AG04449 (cell line): ENCODE results near the gene UPK1A.
A peak's percentile ranks its signal among the peaks of the same experiment; 100 is the strongest.

Experiments
- CTCF ChIA-PET: fragments of 350-600 bp; formaldehyde crosslinking; extraction: SDS; loops from one replicate; lab custom pipeline; 2021; ENCODE audit warnings: antibody characterized with exemption; lab: Yijun Ruan, JAX
- POLR2A ChIA-PET: fragments of 400-600, 350-600 bp; formaldehyde crosslinking; extraction: SDS; loops from one replicate; lab custom pipeline; 2020; ENCODE audit warnings: antibody characterized with exemption, inconsistent platforms; lab: Yijun Ruan, JAX
- DNase-seq: peaks from one replicate; pipeline ENCODE4 v3.0.0-alpha.2; 2010; ENCODE audit warnings: low read depth, low spot score
- H3K4me3 ChIP-seq: 2 replicates; pipeline ENCODE4 v1.5.1; 2011; ENCODE audit warnings: low read depth, mild to moderate bottlenecking, control low read depth, low read length
- TF ChIP-seq, protein P1 (sequence below): IDR thresholded peaks from one replicate; pipeline ENCODE4 v1.5.1; 2011; ENCODE audit warnings: mild to moderate bottlenecking, moderate library complexity, low read length, control low read depth, inconsistent platforms; ENCODE audit not compliant: insufficient read depth; ENCODE audit errors: missing control alignments

The UPK1A gene

DNA sequence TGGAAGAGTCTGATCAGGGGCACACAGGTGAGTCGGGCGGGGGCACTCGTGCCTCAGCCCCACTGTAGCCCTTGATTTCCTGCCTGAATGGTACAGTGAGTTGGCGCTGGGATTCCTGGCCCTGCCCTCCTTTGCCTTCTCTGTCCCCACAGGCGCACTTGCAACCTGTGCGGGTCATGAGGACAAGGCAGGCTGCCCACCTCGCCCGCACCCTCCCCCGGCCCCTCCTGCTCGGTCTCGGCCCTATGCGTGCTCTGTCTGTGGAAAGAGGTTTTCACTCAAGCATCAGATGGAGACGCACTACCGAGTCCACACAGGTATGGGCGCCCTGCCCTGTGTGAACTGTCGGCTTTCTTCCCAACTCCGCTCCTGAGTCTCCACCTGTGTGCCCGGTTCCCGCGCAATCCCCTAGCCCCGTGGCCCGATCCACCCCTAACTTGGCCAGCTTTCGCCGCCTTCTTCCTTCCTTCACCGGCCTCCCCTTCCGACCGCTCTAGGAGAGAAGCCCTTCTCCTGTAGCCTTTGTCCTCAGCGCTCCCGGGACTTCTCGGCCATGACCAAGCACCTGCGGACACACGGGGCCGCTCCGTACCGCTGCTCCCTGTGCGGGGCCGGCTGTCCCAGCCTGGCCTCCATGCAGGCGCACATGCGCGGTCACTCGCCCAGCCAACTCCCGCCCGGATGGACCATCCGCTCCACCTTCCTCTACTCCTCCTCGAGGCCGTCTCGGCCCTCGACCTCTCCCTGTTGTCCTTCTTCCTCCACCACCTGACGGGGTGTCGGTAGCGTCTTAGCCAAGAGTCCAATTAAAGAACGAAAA, 49.9 kb downstream of the UPK1A start:
- POLR2A ChIA-PET: no interaction called here
- H3K4me3 ChIP-seq: peak overlapping the region; percentile 85
- DNase-seq: no peak
- CTCF ChIA-PET: interaction anchor here (0.5 to 5.4 kb wide), 10 partner anchors 10 to 364 kb away, joined by 3 to 23 read pairs (median 4); partner anchors contain the start of gene LIN37
- TF ChIP-seq, protein P1, sequence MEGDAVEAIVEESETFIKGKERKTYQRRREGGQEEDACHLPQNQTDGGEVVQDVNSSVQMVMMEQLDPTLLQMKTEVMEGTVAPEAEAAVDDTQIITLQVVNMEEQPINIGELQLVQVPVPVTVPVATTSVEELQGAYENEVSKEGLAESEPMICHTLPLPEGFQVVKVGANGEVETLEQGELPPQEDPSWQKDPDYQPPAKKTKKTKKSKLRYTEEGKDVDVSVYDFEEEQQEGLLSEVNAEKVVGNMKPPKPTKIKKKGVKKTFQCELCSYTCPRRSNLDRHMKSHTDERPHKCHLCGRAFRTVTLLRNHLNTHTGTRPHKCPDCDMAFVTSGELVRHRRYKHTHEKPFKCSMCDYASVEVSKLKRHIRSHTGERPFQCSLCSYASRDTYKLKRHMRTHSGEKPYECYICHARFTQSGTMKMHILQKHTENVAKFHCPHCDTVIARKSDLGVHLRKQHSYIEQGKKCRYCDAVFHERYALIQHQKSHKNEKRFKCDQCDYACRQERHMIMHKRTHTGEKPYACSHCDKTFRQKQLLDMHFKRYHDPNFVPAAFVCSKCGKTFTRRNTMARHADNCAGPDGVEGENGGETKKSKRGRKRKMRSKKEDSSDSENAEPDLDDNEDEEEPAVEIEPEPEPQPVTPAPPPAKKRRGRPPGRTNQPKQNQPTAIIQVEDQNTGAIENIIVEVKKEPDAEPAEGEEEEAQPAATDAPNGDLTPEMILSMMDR: no peak

DNA sequence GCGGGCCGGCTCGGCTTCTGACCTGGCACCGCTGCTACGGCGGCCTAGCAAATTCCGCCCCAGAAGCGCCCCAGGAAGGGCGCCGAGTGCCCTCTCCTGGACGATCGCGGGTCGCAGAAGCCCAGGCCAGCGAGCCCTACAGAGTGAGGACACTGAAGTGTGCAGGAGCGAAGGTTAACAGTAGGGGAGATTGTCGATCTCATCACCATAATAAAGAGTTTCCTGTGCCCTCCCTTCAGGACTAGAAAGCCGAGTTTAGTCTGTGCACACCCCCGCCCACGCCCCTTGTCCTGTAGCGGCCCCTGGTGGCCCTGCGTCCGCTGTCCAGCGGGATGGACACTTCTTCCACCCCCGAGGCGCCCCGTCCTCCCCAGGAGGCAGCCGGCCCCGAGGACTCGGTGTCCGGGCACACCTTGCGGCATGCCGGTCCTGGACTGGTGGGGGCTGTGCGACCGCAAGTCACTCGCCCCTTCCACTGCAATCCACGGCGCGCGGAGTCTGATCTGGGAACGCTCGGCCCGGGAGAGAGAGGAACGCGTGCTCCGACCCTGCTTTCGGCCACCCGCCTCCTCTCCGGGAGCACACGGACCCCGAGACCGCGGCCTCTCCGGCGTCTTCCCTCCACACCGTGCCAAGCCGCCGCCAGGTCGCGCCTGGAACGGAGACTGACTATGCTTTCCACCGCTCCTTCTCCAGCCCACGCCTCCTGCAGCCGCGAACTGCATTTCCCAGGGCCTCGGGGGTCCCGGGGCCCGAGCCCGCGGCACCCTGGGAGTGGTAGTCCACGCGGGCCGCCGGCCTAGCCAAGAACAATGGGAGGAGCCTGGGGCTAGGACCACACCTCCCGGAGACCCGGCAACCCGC, 50.7 kb downstream of the UPK1A start:
- POLR2A ChIA-PET: no interaction called here

DNA sequence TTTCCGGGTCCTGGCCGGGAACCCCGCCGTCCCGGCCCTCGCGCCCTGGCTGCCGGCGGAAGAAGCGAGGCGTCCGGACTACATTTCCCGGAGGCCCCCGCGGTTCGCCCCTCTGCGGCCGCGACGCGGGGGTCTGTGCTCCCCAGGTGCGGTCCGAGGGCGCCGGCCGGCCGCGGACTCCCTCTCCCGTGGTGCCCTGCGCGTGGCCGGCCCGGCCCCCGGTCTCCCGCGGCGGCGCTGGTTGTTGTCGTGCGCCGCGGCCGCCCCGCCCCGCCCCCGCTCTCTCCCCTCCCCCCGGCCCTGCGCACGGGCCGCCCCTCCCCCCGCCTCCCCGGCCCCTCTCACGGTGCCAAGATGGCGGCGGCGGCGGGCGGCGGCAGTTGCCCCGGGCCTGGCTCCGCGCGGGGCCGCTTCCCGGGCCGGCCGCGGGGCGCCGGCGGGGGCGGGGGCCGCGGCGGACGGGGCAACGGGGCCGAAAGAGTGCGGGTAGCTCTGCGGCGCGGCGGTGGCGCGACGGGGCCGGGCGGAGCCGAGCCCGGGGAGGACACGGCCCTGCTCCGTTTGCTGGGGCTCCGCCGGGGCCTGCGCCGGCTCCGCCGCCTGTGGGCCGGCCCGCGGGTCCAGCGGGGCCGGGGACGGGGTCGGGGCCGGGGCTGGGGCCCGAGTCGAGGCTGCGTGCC, 51.5 kb downstream of the UPK1A start, which contains the start of gene KMT2B:
KMT2B (plus strand) TSS at position 339 of the 680 bp plus-strand sequence; CDS start at position 355, 16 bp downstream.
- no peak for DNase-seq
- peak within 1 kb of the TSS; percentile 87 for H3K4me3 ChIP-seq
- ChIA-PET POLR2A (interaction anchor here (1.5 kb wide), 1 partner anchor 23 kb away, joined by 4 read pairs; no protein-coding TSS in a partner anchor), CTCF (interaction anchor here (1.1 to 1.8 kb wide), 4 partner anchors 10 to 30 kb away, joined by 3 to 8 read pairs (median 4); no protein-coding TSS in a partner anchor)
- TF ChIP-seq, protein P1: no peak

More for the DNA sequence above, 50.7 kb downstream of the UPK1A start:
- DNase-seq: peak; percentile 62
- TF ChIP-seq, protein P1: peak; percentile 84
- CTCF ChIA-PET: interaction anchor here (1.6 to 1.8 kb wide), 3 partner anchors 24 to 161 kb away, joined by 4 to 8 read pairs (median 4); no protein-coding TSS in a partner anchor
- peak overlapping the region; percentile 85 for H3K4me3 ChIP-seq

DNA sequence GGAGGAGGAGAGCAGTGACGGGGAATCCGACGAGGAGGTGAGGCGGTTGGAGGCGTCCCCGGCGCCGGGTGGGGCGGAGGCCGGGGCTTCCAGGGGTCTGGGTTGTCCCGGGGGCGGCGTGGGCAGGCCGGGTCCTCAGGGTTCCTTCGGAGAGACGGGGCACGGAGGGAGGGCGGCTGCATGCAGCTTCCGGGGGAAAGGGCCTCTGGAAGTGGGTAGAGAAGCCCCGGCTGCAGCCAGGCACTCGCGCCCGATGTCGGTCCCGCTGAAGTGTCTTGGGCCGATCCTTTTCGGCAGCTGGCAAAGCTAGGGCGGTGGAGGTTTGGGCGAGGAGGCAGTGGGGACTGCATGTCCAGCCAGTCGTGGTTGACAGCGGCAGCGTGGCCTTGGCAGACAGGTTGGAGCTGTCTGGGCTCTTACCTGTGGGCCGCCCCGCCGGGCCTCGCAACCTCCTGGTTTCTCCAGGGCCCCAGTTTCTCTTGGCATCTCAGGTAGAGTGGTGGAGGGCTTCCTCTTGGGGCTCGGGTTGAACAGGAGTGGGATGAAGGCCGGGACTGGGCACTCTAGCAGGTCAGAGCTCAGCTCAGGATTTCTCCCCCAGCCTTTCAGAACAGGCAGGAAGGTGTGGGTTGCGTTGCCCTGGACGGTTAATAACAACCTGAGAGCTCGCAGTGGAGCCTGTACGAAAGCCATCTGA, 52.2 kb downstream of the UPK1A start:
- ChIA-PET CTCF (interaction anchor here (0.9 to 1.8 kb wide), 5 partner anchors 10 to 166 kb away, joined by 3 to 8 read pairs (median 4); no protein-coding TSS in a partner anchor), POLR2A (interaction anchor here (1.5 kb wide), 1 partner anchor 22 kb away, joined by 4 read pairs; no protein-coding TSS in a partner anchor)
- peak overlapping the region; percentile 87 for H3K4me3 ChIP-seq
- TF ChIP-seq, protein P1: no peak
- no peak for DNase-seq

DNA sequence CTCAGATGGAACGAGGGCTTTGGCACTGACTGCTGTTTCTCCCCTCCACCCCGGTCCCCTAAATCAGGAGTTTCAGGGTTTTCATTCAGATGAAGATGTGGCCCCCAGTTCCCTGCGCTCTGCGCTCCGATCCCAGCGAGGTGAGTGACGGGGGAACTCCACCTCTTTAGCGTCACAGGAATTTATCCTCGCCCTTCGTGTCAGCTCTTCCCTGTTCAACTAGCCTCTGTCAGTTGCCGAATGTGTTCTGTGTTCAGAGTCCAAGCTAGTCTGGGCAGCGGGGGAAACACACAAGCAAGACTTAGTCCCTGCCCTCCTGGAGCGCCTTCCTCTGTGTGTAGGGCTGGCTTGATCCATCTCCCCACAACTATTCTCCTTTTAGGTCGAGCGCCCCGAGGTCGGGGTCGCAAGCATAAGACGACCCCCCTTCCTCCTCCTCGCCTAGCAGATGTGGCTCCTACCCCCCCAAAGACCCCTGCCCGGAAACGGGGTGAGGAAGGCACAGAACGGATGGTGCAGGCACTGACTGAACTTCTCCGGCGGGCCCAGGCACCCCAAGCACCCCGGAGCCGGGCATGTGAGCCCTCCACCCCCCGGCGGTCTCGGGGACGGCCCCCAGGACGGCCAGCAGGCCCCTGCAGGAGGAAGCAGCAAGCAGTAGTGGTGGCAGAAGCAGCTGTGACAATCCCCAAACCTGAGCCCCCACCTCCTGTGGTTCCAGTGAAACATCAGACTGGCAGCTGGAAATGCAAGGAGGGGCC, 53.3 kb downstream of the UPK1A start:
- ChIA-PET POLR2A (interaction anchor here (1.5 kb wide), 1 partner anchor 21 kb away, joined by 4 read pairs; no protein-coding TSS in a partner anchor), CTCF (interaction anchor here (0.9 to 1.8 kb wide), 7 partner anchors 8 to 212 kb away, joined by 3 to 8 read pairs (median 3); no protein-coding TSS in a partner anchor)
- H3K4me3 ChIP-seq: peak overlapping the region; percentile 87
- TF ChIP-seq, protein P1: no peak
- no peak for DNase-seq
